T-helper 9 cell (primary cell): ENCODE results near the gene LRG1.
A peak's percentile ranks its signal among the peaks of the same experiment; 100 is the strongest.

ENCODE experiments used
- DNase-seq: peaks from one replicate; pipeline ENCODE4 v3.0.0-alpha.2; 2020
- total RNA-seq, 2 donors: gene quantifications; one replicate each; lab custom pipeline; 2026; lab: John Stamatoyannopoulos, UW

LRG1 gene
- total RNA-seq = 0 to 0.14 reads per million in 2 donors

- DNase-seq = no peak
Measured at GRCh38 chr19:4539693-4540581, at the start of gene LRG1. Gene LRG1 (minus strand): TSS chr19:4540036. CDS start chr19:4540013, 23 bp downstream.

GRCh38 chr19:4588291-4588761 is 48.5 kb upstream of the LRG1 start:
- DNase-seq = no peak

GRCh38 chr19:4587527-4587926 is 47.7 kb upstream of the LRG1 start:
- DNase-seq = no peak

GRCh38 chr19:4586691-4587090 is 46.9 kb upstream of the LRG1 start:
- no peak for DNase-seq

- no peak for DNase-seq
Measured at GRCh38 chr19:4586245-4586644, 46.4 kb upstream of the LRG1 start.

GRCh38 chr19:4585556-4585955 is 45.7 kb upstream of the LRG1 start:
- DNase-seq = no peak

GRCh38 chr19:4584670-4585460 is 45.0 kb upstream of the LRG1 start:
- DNase-seq = no peak

- no peak for DNase-seq
Measured at GRCh38 chr19:4583961-4584669, 44.3 kb upstream of the LRG1 start.

GRCh38 chr19:4582980-4583842 is 43.4 kb upstream of the LRG1 start:
- no peak for DNase-seq

GRCh38 chr19:4581666-4582553 is 42.1 kb upstream of the LRG1 start:
- DNase-seq = no peak

- no peak for DNase-seq
Measured at GRCh38 chr19:4580961-4581665, 41.3 kb upstream of the LRG1 start.

- DNase-seq = no peak
Measured at GRCh38 chr19:4580021-4580901, 40.4 kb upstream of the LRG1 start.

- no peak for DNase-seq
Measured at GRCh38 chr19:4579389-4579788, 39.6 kb upstream of the LRG1 start.

- no peak for DNase-seq
Measured at GRCh38 chr19:4578552-4579248, 38.9 kb upstream of the LRG1 start.

GRCh38 chr19:4577020-4577782 is 37.4 kb upstream of the LRG1 start:
- no peak for DNase-seq

GRCh38 chr19:4576016-4576933 is 36.4 kb upstream of the LRG1 start:
- peak; percentile 76 for DNase-seq
